Measurements from ENCODE around the gene DDAH2.

DNA sequence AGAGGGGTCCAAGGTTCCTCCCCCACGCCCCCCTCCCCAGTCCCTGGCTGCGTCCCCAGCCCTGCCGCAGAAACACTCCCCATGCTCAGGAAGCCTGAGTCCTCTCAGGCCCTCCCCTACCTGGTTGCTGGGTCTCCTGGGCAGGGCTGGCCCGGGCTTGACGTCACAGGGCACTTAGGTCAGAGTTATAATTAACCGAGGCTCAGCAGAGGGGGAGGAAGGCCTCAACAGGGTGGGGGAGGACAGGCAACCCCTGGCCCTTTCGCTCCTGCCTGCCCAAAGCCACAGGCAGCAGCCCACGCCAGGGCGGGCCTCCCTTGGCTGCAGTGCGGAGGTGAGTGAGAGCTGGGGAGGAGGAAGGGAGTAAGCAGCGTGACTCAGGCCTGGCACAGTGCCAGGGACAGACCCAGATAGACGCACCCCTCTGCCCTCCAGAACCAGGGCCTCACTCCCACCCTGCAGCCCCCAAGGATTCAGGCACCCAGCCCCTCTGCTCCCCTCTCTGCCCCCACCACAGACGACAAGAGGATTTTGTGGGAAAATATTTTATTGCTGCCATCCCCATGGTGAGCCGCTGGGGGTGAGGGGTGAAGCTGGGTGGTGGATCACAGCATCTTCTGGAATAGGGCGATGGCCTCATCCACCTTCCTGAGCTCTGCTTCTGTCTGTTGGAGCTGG is 48.0 kb upstream of the DDAH2 start, which contains the start of gene VWA7:
- TF ChIP-seq, protein P1, sequence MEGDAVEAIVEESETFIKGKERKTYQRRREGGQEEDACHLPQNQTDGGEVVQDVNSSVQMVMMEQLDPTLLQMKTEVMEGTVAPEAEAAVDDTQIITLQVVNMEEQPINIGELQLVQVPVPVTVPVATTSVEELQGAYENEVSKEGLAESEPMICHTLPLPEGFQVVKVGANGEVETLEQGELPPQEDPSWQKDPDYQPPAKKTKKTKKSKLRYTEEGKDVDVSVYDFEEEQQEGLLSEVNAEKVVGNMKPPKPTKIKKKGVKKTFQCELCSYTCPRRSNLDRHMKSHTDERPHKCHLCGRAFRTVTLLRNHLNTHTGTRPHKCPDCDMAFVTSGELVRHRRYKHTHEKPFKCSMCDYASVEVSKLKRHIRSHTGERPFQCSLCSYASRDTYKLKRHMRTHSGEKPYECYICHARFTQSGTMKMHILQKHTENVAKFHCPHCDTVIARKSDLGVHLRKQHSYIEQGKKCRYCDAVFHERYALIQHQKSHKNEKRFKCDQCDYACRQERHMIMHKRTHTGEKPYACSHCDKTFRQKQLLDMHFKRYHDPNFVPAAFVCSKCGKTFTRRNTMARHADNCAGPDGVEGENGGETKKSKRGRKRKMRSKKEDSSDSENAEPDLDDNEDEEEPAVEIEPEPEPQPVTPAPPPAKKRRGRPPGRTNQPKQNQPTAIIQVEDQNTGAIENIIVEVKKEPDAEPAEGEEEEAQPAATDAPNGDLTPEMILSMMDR (conservative IDR thresholded peaks at IDR 0.05; ENCODE audit: low read depth, low read length): no peak
- TF ChIP-seq EZH2 (IDR thresholded peaks at IDR 0.05; ENCODE audit: borderline replicate concordance, low read depth, low read length, poor library complexity, severe bottlenecking): no peak

All from A673 (cell line).